ENCODE data around the gene SFTPB.

Gene SFTPB

DNA sequence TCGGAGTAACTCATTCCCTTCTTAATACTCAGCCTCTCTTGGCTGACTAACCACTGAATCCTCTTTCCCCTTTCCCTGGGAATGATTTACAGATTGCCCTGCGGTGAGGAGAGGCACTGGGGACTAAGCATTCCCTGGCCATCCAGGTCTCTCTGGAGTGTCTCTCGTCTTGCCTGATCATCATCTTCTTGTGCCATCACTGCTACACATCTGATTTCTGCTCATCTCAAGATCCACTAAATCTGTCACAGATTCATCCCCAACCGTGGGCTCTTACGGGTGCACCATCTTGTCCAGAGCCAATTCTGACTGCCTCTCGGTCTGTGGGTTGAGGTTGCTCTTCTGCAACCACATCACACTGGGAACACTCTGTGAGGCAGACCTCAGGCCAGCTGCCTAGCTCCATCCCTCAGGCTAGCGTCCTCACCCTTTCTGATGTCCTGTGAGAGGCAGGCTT lies 12.0 kb downstream of the SFTPB start:
- Histone ChIP-seq H3K4me1 (ENCODE audit: control insufficient read depth, insufficient read depth, low read length) (no peaks in the 10 kb centered on the region), H3K36me3 (ENCODE audit: control insufficient read depth in 2 of 2, insufficient read depth in 1 of 2, low read length in 2 of 2) (peaks cover 21 to 27% of the 10 kb centered on the region in 2 experiments), H3K27ac (ENCODE audit: extremely low read depth, low read depth, low read length) (no peak overlapping the region), H3K4me3 (ENCODE audit: low read depth, low read length) (no peak overlapping the region), H3K9me3 (ENCODE audit: control insufficient read depth, insufficient read depth, low read depth, low read length) (no peaks in the 10 kb centered on the region)
- POLR2A ChIA-PET = no interaction called here
- TF ChIP-seq ZFHX2 (tag by site-specific recombination; conservative IDR thresholded peaks at IDR 0.05) (no peak), HOXA7 (CRISPR knock-in tag; IDR thresholded peaks at IDR 0.05; ENCODE audit: borderline replicate concordance) (no peak), ZNF23 (tag by site-specific recombination; IDR thresholded peaks at IDR 0.05; ENCODE audit: borderline replicate concordance) (no peak), ZNF76 (tag by site-specific recombination; IDR thresholded peaks at IDR 0.05; ENCODE audit: borderline replicate concordance, low read depth) (no peak), ZNF175 (tag by site-specific recombination; IDR thresholded peaks at IDR 0.05) (no peak), ZSCAN16 (tag by site-specific recombination; IDR thresholded peaks at IDR 0.05) (no peak), ZNF292 (tag by site-specific recombination; IDR thresholded peaks at IDR 0.05; ENCODE audit: borderline replicate concordance, low read depth) (no peak), SP2 (tag by site-specific recombination; IDR thresholded peaks at IDR 0.05) (no peak), ZNF121 (tag by site-specific recombination; IDR thresholded peaks at IDR 0.05) (no peak)
- TF ChIP-seq, protein P1, sequence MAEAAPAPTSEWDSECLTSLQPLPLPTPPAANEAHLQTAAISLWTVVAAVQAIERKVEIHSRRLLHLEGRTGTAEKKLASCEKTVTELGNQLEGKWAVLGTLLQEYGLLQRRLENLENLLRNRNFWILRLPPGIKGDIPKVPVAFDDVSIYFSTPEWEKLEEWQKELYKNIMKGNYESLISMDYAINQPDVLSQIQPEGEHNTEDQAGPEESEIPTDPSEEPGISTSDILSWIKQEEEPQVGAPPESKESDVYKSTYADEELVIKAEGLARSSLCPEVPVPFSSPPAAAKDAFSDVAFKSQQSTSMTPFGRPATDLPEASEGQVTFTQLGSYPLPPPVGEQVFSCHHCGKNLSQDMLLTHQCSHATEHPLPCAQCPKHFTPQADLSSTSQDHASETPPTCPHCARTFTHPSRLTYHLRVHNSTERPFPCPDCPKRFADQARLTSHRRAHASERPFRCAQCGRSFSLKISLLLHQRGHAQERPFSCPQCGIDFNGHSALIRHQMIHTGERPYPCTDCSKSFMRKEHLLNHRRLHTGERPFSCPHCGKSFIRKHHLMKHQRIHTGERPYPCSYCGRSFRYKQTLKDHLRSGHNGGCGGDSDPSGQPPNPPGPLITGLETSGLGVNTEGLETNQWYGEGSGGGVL (tag by site-specific recombination; IDR thresholded peaks at IDR 0.05) = no peak
- TF ChIP-seq, protein P2, sequence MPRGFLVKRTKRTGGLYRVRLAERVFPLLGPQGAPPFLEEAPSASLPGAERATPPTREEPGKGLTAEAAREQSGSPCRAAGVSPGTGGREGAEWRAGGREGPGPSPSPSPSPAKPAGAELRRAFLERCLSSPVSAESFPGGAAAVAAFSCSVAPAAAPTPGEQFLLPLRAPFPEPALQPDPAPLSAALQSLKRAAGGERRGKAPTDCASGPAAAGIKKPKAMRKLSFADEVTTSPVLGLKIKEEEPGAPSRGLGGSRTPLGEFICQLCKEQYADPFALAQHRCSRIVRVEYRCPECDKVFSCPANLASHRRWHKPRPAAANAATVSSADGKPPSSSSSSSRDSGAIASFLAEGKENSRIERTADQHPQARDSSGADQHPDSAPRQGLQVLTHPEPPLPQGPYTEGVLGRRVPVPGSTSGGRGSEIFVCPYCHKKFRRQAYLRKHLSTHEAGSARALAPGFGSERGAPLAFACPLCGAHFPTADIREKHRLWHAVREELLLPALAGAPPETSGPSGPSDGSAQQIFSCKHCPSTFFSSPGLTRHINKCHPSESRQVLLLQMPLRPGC (tag by site-specific recombination; IDR thresholded peaks at IDR 0.05) = no peak
- TF ChIP-seq, protein P3, sequence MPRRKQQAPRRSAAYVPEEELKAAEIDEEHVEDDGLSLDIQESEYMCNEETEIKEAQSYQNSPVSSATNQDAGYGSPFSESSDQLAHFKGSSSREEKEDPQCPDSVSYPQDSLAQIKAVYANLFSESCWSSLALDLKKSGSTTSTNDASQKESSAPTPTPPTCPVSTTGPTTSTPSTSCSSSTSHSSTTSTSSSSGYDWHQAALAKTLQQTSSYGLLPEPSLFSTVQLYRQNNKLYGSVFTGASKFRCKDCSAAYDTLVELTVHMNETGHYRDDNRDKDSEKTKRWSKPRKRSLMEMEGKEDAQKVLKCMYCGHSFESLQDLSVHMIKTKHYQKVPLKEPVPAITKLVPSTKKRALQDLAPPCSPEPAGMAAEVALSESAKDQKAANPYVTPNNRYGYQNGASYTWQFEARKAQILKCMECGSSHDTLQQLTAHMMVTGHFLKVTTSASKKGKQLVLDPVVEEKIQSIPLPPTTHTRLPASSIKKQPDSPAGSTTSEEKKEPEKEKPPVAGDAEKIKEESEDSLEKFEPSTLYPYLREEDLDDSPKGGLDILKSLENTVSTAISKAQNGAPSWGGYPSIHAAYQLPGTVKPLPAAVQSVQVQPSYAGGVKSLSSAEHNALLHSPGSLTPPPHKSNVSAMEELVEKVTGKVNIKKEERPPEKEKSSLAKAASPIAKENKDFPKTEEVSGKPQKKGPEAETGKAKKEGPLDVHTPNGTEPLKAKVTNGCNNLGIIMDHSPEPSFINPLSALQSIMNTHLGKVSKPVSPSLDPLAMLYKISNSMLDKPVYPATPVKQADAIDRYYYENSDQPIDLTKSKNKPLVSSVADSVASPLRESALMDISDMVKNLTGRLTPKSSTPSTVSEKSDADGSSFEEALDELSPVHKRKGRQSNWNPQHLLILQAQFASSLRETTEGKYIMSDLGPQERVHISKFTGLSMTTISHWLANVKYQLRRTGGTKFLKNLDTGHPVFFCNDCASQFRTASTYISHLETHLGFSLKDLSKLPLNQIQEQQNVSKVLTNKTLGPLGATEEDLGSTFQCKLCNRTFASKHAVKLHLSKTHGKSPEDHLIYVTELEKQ (tag by site-specific recombination; IDR thresholded peaks at IDR 0.05; ENCODE audit: borderline replicate concordance) = no peak
- TF ChIP-seq, protein P4, sequence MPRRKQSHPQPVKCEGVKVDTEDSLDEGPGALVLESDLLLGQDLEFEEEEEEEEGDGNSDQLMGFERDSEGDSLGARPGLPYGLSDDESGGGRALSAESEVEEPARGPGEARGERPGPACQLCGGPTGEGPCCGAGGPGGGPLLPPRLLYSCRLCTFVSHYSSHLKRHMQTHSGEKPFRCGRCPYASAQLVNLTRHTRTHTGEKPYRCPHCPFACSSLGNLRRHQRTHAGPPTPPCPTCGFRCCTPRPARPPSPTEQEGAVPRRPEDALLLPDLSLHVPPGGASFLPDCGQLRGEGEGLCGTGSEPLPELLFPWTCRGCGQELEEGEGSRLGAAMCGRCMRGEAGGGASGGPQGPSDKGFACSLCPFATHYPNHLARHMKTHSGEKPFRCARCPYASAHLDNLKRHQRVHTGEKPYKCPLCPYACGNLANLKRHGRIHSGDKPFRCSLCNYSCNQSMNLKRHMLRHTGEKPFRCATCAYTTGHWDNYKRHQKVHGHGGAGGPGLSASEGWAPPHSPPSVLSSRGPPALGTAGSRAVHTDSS (tag by site-specific recombination; IDR thresholded peaks at IDR 0.05) = no peak
- TF ChIP-seq, protein P5, sequence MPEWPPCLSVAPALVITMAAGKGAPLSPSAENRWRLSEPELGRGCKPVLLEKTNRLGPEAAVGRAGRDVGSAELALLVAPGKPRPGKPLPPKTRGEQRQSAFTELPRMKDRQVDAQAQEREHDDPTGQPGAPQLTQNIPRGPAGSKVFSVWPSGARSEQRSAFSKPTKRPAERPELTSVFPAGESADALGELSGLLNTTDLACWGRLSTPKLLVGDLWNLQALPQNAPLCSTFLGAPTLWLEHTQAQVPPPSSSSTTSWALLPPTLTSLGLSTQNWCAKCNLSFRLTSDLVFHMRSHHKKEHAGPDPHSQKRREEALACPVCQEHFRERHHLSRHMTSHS (tag by site-specific recombination; IDR thresholded peaks at IDR 0.05) = no peak
- TF ChIP-seq, protein P6, sequence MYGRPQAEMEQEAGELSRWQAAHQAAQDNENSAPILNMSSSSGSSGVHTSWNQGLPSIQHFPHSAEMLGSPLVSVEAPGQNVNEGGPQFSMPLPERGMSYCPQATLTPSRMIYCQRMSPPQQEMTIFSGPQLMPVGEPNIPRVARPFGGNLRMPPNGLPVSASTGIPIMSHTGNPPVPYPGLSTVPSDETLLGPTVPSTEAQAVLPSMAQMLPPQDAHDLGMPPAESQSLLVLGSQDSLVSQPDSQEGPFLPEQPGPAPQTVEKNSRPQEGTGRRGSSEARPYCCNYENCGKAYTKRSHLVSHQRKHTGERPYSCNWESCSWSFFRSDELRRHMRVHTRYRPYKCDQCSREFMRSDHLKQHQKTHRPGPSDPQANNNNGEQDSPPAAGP (tag by site-specific recombination; IDR thresholded peaks at IDR 0.05) = no peak
- CTCF ChIA-PET = interaction anchor here (0.6 to 3.1 kb wide), 5 partner anchors 19 to 830 kb away, joined by 3 to 12 read pairs (median 4); no protein-coding TSS in a partner anchor
